Measurements from ENCODE around the gene NXPH4.

Gene NXPH4

DNA sequence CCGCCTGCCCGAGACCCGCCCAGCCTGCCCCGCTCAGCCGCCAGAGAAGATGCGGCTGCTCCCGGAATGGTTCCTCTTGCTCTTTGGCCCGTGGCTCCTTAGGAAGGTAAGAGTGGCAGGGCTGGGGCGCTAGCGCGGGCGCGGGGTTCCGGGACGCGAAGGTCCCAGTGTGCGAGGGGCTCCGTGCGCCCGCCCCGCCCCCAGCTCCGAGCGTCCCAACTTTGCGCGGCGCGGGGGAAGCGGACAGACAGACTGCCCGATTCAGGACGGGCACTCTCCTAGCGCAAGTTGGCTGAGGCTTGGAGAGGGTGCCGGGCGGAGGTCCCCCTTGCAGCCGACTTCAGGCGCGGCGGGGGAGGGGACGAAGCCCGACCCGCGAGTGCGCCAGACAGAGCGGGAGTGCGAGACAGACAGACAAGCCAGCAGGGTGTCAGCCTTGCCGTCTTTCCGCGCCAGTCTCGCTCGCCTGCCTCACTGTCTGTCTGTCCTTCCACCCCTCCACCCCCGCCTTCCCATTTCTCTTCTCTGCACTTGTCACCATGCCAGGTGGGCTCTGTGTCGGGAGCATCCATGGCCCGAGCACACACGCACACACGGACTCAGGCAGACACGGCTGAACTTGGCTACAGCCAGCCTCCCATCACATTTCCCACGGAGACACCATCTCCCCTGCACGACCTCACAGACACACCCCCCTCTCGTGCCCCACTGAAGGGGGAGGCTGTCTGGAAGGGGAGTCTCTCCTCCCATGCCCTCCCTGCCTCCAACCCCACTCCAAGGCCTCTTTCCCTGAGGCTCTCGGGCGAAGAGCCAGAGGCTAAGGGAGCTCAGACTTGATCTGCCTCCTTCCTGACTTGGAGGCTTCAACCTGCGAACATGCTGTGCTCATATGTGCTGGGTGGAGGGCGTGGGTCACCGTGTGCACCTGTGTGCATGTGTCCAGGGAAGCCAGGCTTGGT is 606 bp downstream of the NXPH4 start:
- DNase-seq (ENCODE audit: insufficient read length, low spot score) (no peak), FAIRE-seq (no peak)

DNA sequence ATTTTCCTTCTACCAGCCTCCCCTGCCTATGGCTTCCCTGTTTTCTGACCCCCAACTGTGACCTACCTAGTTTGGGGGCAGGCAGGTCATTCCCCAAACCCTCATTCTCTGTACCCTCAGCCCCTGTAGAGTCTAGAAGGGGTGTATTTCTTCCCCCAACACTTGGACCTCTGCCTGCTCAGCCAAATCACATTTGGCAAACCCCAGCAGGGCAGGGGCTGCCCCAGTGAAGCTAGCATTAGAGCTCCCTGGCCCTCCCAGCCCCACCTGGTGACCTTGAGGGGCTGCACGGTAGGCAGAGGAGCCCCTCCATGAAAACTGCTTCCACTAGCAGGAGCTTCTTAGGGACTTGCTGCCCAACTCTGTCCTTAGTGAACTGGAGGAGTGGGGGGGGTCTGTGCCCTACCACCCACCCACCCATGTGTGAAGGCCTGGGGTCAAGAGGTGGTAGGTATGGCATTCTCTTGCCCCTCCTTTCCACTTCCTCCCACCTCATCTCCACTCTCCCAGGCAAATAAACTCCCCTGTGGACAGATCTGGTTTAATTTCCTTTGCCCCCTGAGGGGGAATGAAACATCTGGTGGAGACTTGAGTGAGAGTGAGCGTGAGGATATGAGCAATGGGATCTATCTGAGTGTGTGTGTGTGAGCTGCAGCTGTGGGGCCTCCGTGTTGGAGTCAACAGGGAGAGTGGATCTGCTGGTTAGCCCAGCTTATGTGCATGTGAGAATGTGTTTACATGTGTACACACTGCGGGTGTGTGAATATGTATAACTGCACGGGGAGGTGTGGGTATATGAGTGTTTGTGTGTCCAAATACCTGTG is 1.6 kb downstream of the NXPH4 start:
- no peak for FAIRE-seq
- no peak for DNase-seq (ENCODE audit: insufficient read length, low spot score)

DNA sequence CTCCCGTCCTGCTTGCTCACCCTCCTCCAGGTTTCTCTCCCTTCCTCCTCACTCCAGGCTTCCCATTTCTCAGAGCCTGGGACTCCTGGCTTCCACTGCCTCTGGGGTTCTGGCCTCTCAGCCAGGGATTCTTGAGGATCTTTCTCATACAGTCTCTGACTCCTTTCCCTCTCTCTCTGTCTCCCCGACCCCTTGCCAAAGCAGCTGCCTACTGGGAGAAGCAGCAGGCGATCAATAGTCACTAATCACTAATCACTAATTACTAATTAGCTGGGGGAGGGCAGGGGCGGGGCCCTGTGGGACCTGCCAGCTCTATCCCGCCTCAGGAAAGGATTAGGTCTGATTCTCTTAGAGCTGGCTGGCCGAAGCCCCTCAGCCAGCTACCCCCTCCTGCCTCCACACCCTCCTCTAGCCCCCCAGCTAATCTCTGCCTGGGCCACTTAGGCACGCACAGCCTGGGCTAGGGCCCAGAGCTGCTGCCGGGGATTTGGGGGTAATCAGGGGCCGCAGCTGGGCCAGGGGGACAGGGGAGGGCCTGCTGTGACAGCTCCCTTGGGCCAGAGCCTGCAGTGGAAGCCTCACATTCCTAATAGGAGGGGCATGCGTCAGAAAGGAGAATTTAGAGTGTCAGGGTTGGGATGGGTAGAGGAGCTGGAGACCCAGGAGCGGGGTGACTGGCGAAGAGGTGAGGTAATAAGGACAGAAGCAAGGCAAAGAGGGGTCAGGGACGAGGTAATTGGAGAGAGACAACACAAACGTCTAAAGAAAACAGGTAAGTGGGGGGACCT is 2.8 kb downstream of the NXPH4 start:
- FAIRE-seq (no peak), DNase-seq (ENCODE audit: insufficient read length, low spot score) (no peak)

DNA sequence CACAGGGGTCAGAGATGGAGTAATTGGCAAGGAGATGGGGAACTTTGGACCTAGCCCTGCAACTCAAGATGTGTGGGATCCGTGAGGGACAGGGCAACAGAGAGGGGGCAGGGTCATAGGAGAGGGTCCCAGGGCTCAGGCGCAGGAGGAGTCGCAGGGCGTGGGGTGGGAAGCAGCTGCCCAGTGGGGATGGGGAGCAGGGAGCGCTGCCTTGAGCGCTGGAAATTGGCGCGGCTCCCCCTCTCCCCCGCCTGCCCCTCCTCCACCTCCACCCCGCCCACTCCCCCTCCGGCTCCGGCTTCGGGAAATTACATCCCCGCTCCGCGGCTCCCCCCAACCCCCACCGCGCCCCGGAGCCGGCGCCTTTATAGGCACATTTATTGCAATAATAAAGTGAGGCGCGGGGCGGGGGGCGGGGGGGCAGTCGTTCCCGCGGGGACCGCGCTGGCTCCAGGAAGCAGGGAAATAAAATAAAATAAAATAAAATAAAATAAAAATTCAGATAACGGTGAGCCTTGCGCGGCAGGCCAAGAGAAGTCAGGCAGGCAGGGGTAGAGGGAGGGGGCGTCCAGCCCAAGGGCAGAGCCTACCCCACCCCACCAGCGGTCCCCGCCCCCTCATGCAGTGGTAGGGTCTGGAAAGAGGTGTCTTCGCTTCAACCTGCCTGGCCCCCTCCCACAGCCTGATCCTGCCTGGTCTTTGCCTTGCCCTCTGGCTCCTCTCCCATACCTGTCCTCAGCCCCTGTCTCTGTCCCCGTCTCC is 3.6 kb downstream of the NXPH4 start:
- FAIRE-seq = no peak
- no peak for DNase-seq (ENCODE audit: insufficient read length, low spot score)

DNA sequence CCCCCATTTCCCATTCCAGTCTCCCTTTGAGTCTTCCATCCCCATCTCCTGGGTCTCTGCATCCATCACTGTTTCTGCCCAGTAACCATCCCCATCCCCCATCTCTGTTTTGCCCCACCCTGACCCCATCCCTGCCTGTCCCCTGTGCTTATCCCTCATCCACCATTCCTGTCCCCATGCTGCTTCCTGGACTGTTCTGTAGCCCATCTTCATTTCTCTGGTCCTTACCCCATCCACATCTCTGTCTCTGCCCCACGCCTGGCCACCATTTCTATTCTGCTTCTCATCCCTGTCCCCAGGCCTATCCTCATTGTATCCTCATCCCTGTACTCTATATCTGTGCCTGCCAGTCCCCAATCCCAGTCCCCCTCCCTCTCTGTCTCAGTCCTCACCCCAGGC is 4.2 kb downstream of the NXPH4 start:
- no peak for DNase-seq (ENCODE audit: insufficient read length, low spot score)
- FAIRE-seq = no peak

DNA sequence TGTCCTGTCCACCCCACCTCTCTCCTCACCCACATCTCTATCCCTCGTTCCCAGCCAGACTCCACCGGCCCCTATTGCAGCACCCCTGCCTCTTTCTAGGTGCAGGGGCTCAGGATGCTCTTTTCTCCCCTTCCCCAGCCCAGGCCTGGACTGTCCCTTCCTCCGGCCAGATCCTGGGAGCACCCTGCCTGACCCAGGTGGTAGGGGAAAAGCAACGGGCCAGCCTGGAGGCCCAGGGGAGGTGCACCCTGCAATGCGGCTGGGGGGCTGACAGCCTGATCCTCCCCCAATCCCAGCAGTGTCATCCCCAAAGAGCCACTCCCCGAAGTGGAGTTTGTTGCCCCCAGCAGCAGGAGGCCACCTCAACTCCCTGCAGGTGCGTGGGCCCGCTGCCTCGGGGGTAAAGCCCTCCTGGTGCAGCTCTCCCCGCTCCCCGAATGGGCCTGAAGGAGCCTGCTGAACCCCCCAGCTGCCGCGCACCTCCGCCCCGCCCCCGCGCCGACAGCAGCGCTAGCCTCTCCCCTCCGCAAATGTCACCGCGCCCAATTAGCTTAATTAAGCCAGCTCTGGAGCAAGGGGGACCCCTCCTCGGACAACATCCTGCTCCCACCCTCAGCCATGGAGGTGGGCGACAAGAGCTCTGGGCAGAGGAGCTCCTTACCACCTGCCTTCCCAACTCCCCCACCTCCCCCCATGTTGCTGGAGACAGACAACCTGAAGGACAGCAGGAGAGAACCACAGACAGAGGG is 4.7 kb downstream of the NXPH4 start:
- DNase-seq (ENCODE audit: insufficient read length, low spot score) (no peak), FAIRE-seq (no peak)

DNA sequence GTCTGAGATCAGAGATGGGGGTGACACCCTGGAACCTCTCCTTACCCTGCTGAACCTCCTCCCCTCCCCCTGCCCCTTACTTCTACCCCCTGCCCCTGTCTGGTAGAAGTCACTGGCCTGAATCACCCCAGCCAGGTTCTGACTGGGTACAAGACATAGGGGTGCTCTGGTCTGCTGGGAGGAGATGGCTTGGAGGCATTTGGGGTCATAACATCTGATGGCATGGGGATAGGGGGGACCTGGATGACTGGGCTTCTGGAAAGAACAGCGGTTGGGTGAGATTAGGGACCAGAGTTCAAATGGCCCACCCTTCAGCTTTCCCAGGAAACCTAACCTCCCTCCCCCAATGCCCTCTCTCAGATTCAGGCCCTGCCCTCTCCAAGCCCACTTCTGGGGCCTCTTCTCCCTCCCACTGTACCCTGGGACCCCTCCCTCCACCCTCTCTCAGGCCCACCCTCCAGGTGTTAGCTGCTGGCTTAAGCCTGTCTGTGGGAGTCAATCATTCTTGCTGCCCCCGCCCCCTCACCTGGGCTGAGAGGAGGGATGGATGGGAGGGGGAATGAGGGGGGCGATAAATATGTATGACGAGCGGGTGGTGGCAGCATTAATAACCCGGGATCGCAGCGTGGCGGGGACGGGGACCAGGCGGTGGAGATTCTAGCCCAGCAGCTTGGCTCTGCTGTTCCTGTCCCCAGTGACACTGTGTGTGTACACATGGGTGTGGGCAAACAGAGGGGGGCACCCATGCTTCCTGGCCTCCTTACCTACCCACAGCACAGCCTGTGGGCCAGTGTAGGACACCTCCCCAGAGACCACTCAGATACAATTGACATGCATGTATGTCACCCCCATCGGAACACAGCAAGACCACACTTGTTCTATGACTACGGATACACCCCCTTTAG is 5.9 kb downstream of the NXPH4 start:
- DNase-seq (ENCODE audit: insufficient read length, low spot score) (no peak), FAIRE-seq (no peak)

DNA sequence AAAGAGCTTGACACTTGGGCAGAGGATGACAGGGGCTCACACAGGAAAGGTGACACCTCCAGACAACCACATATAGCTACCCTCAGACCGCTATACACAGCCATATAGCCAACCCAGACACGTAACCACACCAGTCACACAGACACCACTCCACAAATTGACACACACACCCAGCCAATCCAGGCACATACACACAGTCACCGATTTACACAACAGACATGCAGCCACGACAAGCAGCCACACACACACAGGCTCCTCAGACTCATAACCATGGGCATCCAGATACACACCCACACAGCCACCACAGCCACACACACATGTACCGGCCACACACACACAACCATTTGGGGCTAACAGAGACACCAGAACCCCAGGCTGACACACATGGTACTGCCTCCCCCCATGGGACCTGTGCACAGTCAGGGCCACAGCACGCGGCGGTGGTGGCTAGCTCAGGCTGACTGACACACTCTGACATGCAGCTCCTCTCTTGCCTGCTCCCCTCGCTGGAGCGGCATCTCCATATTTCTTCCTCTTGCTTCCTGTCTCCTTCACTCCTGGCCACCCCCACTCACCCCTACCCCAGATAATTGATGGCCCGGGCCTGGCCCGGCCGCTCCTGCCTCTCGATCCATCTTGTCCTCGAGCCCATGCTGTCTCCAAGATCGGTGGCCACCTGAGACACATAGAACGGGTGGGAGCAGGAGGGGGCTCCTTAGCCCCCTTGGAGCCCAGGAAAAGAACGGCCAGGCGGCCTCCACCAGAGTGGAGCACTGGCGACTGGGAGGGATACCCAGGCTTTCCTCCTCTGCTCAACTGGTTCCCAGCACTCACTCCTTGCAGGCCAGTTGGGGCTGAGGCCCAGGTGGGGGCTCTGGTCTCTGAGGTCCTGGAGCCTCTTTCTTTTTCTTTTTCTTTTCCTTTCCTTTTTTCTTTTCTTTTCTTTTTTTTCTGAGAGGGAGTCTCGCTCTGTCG is 6.9 kb downstream of the NXPH4 start:
- FAIRE-seq (no peak), DNase-seq (ENCODE audit: insufficient read length, low spot score) (no peak)

DNA sequence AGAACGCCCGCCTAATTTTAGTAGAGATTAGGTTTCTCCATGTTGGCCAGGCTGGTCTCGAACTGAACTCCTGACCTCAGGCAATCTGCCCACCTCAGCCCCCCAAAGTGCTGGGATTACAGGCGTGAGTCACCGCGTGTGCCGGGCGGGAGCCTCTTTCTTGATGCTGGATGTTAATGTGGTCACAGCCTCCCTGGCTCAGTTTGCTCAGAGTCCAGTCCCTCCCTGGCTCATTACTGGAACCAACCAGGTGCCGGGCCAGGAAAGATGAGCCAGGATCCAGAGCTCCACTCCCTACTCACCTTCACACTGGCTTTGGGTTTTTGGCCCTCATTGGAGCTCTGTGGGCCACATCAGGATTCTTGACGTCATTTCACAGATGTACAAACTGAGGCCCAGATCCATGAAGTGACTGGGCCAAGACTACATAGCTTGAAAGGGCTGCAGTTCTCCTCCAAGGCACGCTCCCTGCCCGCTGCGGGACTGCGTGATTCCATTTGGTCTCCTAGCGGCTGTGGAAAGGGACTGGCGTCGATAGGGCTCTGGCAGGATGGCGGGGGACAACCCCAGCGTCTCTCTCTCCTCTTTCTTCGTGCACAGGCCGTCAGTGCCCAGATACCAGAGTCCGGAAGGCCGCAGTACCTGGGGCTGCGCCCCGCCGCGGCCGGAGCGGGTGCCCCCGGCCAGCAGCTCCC is 7.8 kb downstream of the NXPH4 start:
- no peak for DNase-seq (ENCODE audit: insufficient read length, low spot score)
- no peak for FAIRE-seq

DNA sequence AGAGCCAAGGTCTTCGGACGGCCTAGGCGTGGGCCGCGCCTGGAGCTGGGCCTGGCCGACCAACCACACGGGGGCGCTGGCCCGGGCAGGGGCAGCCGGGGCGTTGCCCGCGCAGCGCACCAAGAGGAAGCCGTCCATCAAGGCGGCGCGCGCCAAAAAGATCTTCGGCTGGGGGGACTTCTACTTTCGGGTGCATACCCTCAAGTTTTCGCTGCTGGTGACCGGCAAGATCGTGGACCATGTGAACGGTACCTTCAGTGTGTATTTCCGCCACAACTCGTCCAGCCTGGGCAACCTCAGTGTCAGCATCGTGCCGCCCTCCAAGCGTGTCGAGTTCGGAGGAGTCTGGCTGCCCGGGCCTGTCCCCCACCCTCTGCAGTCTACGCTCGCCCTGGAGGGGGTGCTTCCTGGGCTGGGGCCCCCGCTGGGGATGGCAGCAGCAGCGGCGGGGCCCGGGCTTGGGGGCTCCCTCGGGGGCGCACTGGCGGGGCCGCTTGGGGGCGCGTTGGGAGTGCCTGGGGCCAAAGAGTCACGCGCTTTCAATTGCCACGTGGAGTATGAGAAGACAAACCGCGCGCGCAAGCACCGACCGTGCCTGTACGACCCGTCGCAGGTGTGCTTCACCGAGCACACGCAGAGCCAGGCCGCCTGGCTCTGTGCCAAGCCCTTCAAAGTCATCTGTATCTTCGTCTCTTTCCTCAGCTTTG is 8.5 kb downstream of the NXPH4 start:
- DNase-seq (ENCODE audit: insufficient read length, low spot score) = no peak
- peak; percentile 39 for FAIRE-seq

DNA sequence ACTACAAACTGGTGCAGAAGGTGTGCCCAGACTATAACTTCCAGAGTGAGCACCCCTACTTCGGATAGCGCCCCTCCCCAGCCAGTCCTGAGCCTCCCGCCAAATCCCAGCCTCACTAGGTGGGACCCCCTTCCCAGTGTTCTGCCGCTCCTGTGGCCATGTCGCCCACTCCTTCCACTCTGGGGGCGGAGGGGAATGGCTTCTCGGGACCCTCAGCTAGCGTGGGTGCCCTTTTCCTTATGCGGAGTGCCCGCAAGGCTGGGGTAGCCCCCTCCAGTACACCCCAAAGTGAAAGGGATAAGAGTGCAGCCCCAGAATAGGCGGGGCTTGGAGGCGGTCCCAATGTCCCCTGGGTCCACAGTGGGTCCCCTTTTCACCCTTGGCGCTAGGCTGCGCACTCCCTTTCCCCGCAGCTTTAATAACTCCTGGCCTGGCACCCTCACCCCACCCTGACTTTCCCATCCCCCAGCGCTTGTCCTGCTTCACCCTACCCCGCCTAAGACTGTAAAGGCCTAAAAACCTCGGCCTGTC is 9.2 kb downstream of the NXPH4 start:
- FAIRE-seq (no peak), DNase-seq (ENCODE audit: insufficient read length, low spot score) (no peak)

DNA sequence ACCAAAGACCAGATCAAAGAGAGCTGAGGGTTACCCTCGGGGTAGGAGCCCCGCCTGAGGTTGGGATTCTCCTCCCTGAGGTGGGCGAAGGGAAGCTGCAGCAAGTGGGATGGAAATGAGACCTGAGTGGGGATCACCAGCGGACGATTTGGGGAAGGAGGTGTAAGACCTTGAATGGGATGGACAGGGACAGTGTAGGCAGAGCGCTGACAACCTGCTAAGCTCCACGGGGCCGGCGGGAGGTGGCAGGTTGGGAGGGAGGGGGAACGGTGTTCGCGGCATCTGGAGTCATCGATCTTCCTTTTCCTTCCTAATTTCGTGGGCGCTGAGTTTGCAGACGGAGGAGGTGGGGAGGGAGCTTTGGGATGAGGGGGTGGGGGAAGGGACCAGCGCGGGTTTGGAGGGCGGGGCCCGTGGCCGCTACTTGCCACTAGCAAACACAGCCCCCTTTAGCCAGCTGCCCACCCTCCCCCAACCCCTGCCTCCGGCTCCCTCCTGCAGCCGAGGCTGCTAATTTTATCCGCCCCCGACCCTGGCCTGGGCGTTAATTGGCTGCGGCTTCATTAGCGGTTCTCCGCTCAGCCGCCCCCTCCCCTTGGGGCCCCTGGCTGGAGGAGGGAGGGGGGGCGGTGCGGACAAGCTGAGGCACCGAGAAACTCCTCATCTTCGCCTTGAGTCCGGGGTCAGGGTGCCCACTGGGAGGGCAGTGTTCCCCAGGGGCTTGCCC is 10.2 kb downstream of the NXPH4 start:
- DNase-seq (ENCODE audit: insufficient read length, low spot score) = no peak
- FAIRE-seq = no peak

DNA sequence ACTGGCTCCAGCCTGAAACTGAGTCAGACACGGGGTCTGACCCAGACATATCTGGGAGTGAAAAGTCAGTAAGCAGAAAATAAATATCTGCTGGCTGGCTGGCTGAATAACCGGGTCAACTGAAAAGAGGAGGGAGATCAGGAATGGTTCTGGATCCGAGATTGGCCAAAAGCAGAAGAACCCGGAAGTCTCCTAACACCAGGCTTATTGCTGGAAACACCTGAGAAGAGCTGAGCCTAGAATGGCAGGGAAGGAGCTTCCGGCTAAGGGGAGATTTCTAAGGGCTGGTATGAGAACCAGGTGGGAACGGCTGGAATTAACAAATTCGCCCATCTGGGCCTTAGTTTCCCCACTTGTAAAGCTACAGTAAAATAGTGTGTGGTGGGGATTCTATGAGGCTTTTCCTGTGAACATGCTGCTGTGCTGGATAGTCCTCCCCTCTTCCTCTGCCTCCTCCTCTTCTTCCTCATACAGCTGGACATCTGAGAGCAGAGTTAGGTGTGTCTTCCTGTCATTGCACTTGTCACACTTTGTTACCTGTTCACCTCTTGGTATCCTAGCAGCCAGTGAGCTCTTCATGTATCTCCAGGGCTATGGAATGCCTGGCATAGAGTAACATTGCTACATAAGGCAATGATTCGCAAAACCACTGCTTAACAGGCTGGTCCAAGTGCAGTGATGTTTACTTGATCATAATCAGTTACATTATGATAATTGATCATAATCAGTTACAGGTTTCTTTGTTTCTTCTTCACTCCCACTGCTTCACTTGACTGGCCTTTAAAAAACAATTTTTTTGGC is 10.9 kb downstream of the NXPH4 start:
- FAIRE-seq = no peak

DNA sequence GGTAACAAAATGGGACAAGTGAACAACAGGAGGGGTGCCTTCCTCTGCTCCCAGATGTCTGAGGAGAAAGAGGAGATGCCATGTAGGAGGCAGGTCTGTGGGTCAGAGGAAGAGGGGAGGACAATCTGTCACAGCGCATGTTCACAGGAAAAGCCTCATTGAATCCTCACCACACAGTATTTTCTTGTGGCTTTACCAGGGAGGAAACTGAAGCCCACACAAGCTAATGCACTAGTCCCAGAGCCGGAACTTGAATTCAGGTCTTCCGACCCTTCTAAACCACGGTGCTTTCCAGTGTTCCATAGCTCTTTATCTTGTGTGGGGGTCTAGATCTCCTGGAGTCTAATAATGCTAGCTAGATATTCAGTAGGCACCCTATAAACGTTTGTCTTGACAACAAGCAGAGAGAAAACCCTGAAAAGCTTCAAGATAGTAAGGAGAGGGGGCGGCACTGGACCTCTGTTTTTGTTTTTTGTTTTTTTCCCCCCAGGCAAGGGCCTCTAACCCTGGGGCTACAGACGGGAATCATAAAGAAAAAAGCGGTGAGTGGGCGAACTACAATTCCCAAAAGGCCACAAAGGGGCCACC is 12.5 kb downstream of the NXPH4 start:
- no peak for FAIRE-seq
- no peak for DNase-seq (ENCODE audit: insufficient read length, low spot score)

More for the DNA sequence above, 10.9 kb downstream of the NXPH4 start:
- no peak for DNase-seq (ENCODE audit: insufficient read length, low spot score)

All from GM19239 (cell line).